Neural progenitor cell (in vitro differentiated cells): Measurements from ENCODE around the gene GIPC2. TPM values are rescaled to one million over a fixed set of nuclear protein-coding genes. Genes with fewer than 3 reads are reported as not detected.

Source experiments
- DNase-seq: peaks from one replicate; pipeline ENCODE4 v3.0.0-alpha.2; 2016; ENCODE audit warnings: low spot score
- H2AFZ ChIP-seq: fragments of 200-600 bp; sonication (generic); replicated peaks from 2 replicates; pipeline ENCODE4 v1.6.1; 2016; ENCODE audit warnings: antibody characterized with exemption
- H3F3A ChIP-seq: fragments of 200-600 bp; sonication (generic); 2 replicates; pipeline ENCODE4 v1.6.1; 2016; ENCODE audit warnings: antibody characterized with exemption, low read depth
- H3K27ac ChIP-seq: fragments of 200-600 bp; sonication (generic); 2 replicates; pipeline ENCODE4 v1.5.1; 2016; ENCODE audit warnings: mild to moderate bottlenecking
- H3K27me3 ChIP-seq: fragments of 200-600 bp; sonication (generic); 2 replicates; pipeline ENCODE4 v1.6.1; 2016; ENCODE audit warnings: mild to moderate bottlenecking, moderate library complexity
- H3K36me3 ChIP-seq: fragments of 200-600 bp; sonication (generic); 2 replicates; pipeline ENCODE4 v1.5.1; 2016
- H3K4me1 ChIP-seq: fragments of 200-600 bp; sonication (generic); 2 replicates; pipeline ENCODE4 v1.6.1; 2016; ENCODE audit warnings: mixed run types
- H3K4me2 ChIP-seq: fragments of 200-600 bp; sonication (generic); 2 replicates; pipeline ENCODE4 v1.6.1; 2016
- H3K4me3 ChIP-seq: fragments of 200-600 bp; sonication (generic); 2 replicates; pipeline ENCODE4 v1.5.1; 2016
- H3K79me2 ChIP-seq: fragments of 200-600 bp; sonication (generic); 2 replicates; pipeline ENCODE4 v1.6.1; 2016; ENCODE audit warnings: low read depth
- H3K9ac ChIP-seq: fragments of 200-600 bp; sonication (generic); 2 replicates; pipeline ENCODE4 v1.6.1; 2016
- H3K9me3 ChIP-seq: fragments of 200-600 bp; sonication (generic); 2 replicates; pipeline ENCODE4 v1.5.1; 2016; ENCODE audit warnings: low read depth
- H4K20me1 ChIP-seq: fragments of 200-600 bp; sonication (generic); 2 replicates; pipeline ENCODE4 v1.6.1; 2016; ENCODE audit warnings: low read depth
- H3K27ac Mint-ChIP-seq: 3 replicates; pipeline ENCODE4 v1.8.0; 2021; ENCODE audit warnings: mixed read lengths
- H3K27me3 Mint-ChIP-seq: 2 replicates; pipeline ENCODE4 v1.8.0; 2022; ENCODE audit warnings: low read depth, mild to moderate bottlenecking, inconsistent platforms, moderate library complexity, mixed read lengths; ENCODE audit not compliant: insufficient read depth
- H3K36me3 Mint-ChIP-seq: 3 replicates; pipeline ENCODE4 v1.8.0; 2021; ENCODE audit warnings: mixed read lengths
- H3K4me1 Mint-ChIP-seq: 3 replicates; pipeline ENCODE4 v1.8.0; 2021; ENCODE audit warnings: mixed read lengths
- H3K4me3 Mint-ChIP-seq: 3 replicates; pipeline ENCODE4 v1.8.0; 2021; ENCODE audit warnings: mild to moderate bottlenecking, moderate library complexity, mixed read lengths
- H3K9me3 Mint-ChIP-seq: 3 replicates; pipeline ENCODE4 v1.8.0; 2020; ENCODE audit warnings: mixed read lengths
- EZH2 ChIP-seq: fragments of 200-600 bp; sonication (generic); IDR thresholded peaks from 2 replicates; pipeline ENCODE4 v1.6.1; 2017; ENCODE audit warnings: antibody characterized with exemption, mild to moderate bottlenecking, moderate library complexity
- EZH2phosphoT487 ChIP-seq: fragments of 200-600 bp; sonication (generic); IDR thresholded peaks from 2 replicates; pipeline ENCODE4 v1.6.1; 2017; ENCODE audit warnings: antibody characterized with exemption
- total RNA-seq: library from RNA; depleted of rRNA; stranded (reverse); fragments of >200 nt; gene quantifications from 2 replicates; pipeline ENCODE4 v1.2.3, GENCODE V29; 2015; ENCODE audit warnings: low replicate concordance
- TF ChIP-seq, protein P1 (sequence below): fragments of 200-600 bp; sonication (generic); IDR thresholded peaks from 2 replicates; pipeline ENCODE4 v1.5.1; 2017; ENCODE audit warnings: antibody characterized with exemption, mild to moderate bottlenecking

GIPC2 gene
- total RNA-seq, 1 donor from 2014 or later: not detected

DNA sequence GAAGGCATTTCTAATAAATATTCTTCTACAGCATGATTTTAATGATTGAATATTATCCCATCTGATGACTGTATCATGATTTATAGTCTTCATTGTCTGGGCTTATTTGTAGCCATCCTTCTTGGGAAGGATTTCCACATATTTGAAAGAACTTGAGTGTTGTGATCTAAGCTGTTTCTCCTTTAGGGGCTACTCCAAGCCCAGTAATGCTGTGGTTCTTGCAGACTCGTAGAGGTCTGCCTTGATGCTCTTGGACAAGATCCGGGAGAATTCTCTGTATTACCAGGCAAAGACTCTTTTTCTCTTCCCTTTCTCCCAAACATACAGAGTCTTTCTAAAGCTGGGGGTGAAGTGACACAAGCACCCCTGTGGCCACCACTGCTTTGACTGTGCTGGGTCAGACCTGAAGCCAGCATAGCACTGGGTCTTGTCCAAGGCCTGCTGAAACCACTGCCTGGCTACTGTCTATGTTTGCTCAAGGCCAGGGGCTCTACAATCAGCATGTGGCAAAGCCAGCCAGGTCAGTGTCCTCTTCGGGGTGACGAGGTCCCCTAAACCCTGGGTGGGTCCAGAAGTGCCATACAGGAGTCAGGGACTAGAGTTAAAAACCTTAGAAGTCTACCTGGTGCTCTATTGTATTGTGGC is 107.4 kb downstream of the GIPC2 start:
- H3K27ac Mint-ChIP-seq: no peak overlapping the region
- Histone ChIP-seq H3K4me3 (no peak overlapping the region), H3F3A (no peaks in the 10 kb centered on the region), H3K36me3 (no peaks in the 10 kb centered on the region), H3K79me2 (no peaks in the 10 kb centered on the region), H3K27ac (no peak overlapping the region), H3K9ac (no peak overlapping the region), H4K20me1 (no peaks in the 10 kb centered on the region), H3K9me3 (no peaks in the 10 kb centered on the region), H3K4me2 (no peak overlapping the region), H3K4me1 (peaks cover 16% of the 10 kb centered on the region), H3K27me3 (no peaks in the 10 kb centered on the region), H2AFZ (no peak overlapping the region)
- H3K36me3 Mint-ChIP-seq: no peaks in the 10 kb centered on the region
- peaks cover 3% of the 10 kb centered on the region for H3K27me3 Mint-ChIP-seq
- TF ChIP-seq EZH2phosphoT487 (no peak), EZH2 (no peak)
- TF ChIP-seq, protein P1, sequence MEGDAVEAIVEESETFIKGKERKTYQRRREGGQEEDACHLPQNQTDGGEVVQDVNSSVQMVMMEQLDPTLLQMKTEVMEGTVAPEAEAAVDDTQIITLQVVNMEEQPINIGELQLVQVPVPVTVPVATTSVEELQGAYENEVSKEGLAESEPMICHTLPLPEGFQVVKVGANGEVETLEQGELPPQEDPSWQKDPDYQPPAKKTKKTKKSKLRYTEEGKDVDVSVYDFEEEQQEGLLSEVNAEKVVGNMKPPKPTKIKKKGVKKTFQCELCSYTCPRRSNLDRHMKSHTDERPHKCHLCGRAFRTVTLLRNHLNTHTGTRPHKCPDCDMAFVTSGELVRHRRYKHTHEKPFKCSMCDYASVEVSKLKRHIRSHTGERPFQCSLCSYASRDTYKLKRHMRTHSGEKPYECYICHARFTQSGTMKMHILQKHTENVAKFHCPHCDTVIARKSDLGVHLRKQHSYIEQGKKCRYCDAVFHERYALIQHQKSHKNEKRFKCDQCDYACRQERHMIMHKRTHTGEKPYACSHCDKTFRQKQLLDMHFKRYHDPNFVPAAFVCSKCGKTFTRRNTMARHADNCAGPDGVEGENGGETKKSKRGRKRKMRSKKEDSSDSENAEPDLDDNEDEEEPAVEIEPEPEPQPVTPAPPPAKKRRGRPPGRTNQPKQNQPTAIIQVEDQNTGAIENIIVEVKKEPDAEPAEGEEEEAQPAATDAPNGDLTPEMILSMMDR: no peak
- H3K9me3 Mint-ChIP-seq: peaks cover 6% of the 10 kb centered on the region
- H3K4me3 Mint-ChIP-seq: no peak overlapping the region
- H3K4me1 Mint-ChIP-seq: peaks cover 14% of the 10 kb centered on the region
- no peak for DNase-seq

DNA sequence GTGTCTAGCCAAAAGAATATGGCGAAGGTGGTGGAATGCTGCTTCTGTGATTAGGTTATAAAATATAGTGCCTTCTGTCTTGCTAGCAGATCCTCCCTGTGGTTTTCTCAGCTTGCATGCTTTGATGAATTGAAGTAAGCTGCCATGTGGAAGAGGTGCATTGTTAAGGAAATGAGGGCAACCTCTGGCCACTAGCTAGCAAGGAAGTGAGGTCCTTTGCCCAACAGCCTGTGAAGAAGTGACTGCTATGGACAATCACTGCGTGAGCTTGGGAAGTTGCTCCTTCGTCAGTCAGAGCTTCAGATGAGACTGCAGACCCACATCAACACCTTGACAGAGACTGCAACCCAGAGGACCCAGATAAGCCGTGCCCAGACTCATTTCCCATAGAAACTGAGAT is 109.4 kb downstream of the GIPC2 start:
- no peaks in the 10 kb centered on the region for H3K27me3 ChIP-seq
- H3K79me2 ChIP-seq: no peaks in the 10 kb centered on the region
- no peak overlapping the region for H3K27ac ChIP-seq
- no peaks in the 10 kb centered on the region for H3F3A ChIP-seq
- no peaks in the 10 kb centered on the region for H3K36me3 ChIP-seq
- peaks cover 14% of the 10 kb centered on the region for H3K4me1 ChIP-seq
- H4K20me1 ChIP-seq: no peaks in the 10 kb centered on the region
- H2AFZ ChIP-seq: peak overlapping the region; percentile 66
- Mint-ChIP-seq H3K27ac (peak overlapping the region; percentile 55), H3K36me3 (no peaks in the 10 kb centered on the region), H3K27me3 (peaks cover 7% of the 10 kb centered on the region), H3K4me3 (no peak overlapping the region), H3K9me3 (peaks cover 7% of the 10 kb centered on the region), H3K4me1 (peaks cover 14% of the 10 kb centered on the region)
- H3K4me2 ChIP-seq: peak overlapping the region; percentile 47
- no peak overlapping the region for H3K4me3 ChIP-seq
- H3K9ac ChIP-seq: no peak overlapping the region
- no peak for TF ChIP-seq EZH2phosphoT487
- TF ChIP-seq, protein P1: no peak
- TF ChIP-seq EZH2: no peak
- H3K9me3 ChIP-seq: no peaks in the 10 kb centered on the region
- peak; percentile 72 for DNase-seq

DNA sequence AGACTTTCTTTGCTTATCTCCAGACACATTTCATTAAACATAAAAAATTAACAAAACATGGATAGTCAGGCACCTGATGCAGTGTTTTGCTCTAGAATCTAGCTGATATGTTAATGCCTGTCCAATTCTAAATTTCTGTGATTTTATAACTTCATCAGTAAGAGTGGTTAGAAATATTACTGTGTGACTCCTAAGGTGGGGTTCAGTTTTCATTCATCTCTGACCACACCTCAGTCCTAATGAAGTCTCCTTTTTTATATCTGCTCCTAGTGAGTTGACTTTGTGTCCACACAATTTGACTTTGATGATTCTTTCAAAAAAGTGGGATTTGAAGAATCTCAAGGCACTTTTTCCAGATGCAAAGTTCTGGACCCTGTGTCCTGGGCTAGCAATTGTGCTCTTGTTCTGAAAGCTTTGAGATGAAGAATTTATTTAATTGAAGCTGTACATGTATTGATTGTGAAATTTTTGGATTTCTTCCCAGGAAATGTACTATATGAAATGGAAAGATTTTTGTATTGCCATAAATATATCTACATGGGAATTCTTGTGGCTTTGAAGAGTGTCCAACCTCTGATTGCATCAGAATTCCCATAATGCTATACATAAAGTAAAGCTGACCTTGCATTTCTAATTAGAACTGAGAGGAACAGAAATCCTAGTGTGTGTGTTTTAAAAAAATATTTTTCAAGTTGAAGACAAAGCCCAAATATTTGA is 111.2 kb downstream of the GIPC2 start:
- no peak overlapping the region for H2AFZ ChIP-seq
- no peak for DNase-seq
- H3K9ac ChIP-seq: no peak overlapping the region
- H3K36me3 Mint-ChIP-seq: no peaks in the 10 kb centered on the region
- H3K9me3 Mint-ChIP-seq: peaks cover 11% of the 10 kb centered on the region
- no peak overlapping the region for H3K4me2 ChIP-seq
- no peaks in the 10 kb centered on the region for H3F3A ChIP-seq
- H3K36me3 ChIP-seq: no peaks in the 10 kb centered on the region
- no peaks in the 10 kb centered on the region for H3K79me2 ChIP-seq
- no peak overlapping the region for H3K4me3 ChIP-seq
- peaks cover 9% of the 10 kb centered on the region for H3K27me3 Mint-ChIP-seq
- no peaks in the 10 kb centered on the region for H3K27me3 ChIP-seq
- peaks cover 14% of the 10 kb centered on the region for H3K4me1 Mint-ChIP-seq
- no peaks in the 10 kb centered on the region for H4K20me1 ChIP-seq
- no peak overlapping the region for H3K4me3 Mint-ChIP-seq
- no peak overlapping the region for H3K27ac ChIP-seq
- peaks cover 14% of the 10 kb centered on the region for H3K4me1 ChIP-seq
- no peak overlapping the region for H3K27ac Mint-ChIP-seq
- no peaks in the 10 kb centered on the region for H3K9me3 ChIP-seq
- TF ChIP-seq EZH2 (no peak), EZH2phosphoT487 (no peak)
- TF ChIP-seq, protein P1: no peak
